Left cardiac atrium (tissue), 4 donors: Measurements from ENCODE around the gene SLC24A1. TPM values are rescaled to one million over a fixed set of nuclear protein-coding genes. Genes with fewer than 3 reads are reported as not detected.

Source experiments
- ATAC-seq, 2 donors: fragments of 200-7000 bp; cut with Tn5 transposase; one replicate each; pipeline ENCODE4 v1.9.1; 2020; ENCODE audit warnings: mild to moderate bottlenecking in 2 of 2, moderate library complexity in 2 of 2
- DNase-seq: peaks from one replicate; pipeline ENCODE4 v3.0.0-alpha.2; 2020
- intact Hi-C, 2 donors: fragments of 100-400 bp; cut with DNase I; formaldehyde crosslinking; loops; one replicate each; pipeline versions ENCODE4 v1.14.1 to v1.15.1; 2022 to 2023
- total RNA-seq, 2 donors: library from RNA; stranded (reverse); fragmentation: NEBNext Ultra II Directional; extraction: Animal tissue kit (Norgen Biotek cat#: 25700); gene quantifications; one replicate each; pipeline ENCODE4 v1.2.1, GENCODE V29; 2021
- donor health status: DM: no; HTN: yes; CAD: no.
- donor health status: DM: no; HTN: yes; CAD: no; lungs with severe emphysema.
- donor health status: DM: yes; HTN: yes; CAD: no.
- donor health status: Dilated cardiomyopathy.

SLC24A1 gene
- total RNA-seq, 2 donors from 2014 or later = 2.5 to 3.0 TPM

GRCh38 chr15:65645392-65645791 lies 23.7 kb downstream of the SLC24A1 start:
- intact Hi-C loops = no loop called here
- DNase-seq (no peak), ATAC-seq (no peak)

GRCh38 chr15:65646486-65646885 lies 24.7 kb downstream of the SLC24A1 start:
- ATAC-seq = no peak
- intact Hi-C loops = no loop called here
- DNase-seq = no peak

- ATAC-seq (no peak), DNase-seq (no peak)
- intact Hi-C loops = no loop called here
Measured at GRCh38 chr15:65650312-65651041, 28.7 kb downstream of the SLC24A1 start.

GRCh38 chr15:65651042-65651322 lies 29.2 kb downstream of the SLC24A1 start:
- no peak for ATAC-seq
- DNase-seq = no peak
- intact Hi-C loops = no loop called here

- intact Hi-C loops = no loop called here
- no peak for DNase-seq
- ATAC-seq = peak; percentile 51 to 63
Measured at GRCh38 chr15:65651831-65652749, 30.4 kb downstream of the SLC24A1 start.

- ATAC-seq = peak in 1 of 2 donors; percentile 53
- intact Hi-C loops = no loop called here
- no peak for DNase-seq
Measured at GRCh38 chr15:65653341-65653740, 31.6 kb downstream of the SLC24A1 start.

GRCh38 chr15:65653801-65654521 lies 32.2 kb downstream of the SLC24A1 start:
- intact Hi-C loops = no loop called here

GRCh38 chr15:65655026-65655425 lies 33.3 kb downstream of the SLC24A1 start:
- ATAC-seq = peak in 1 of 2 donors; percentile 40
- intact Hi-C loops = no loop called here
- DNase-seq = no peak

More at GRCh38 chr15:65653801-65654521, 32.2 kb downstream of the SLC24A1 start:
- DNase-seq = no peak
- no peak for ATAC-seq

- ATAC-seq = no peak
- intact Hi-C loops = no loop called here
- no peak for DNase-seq
Measured at GRCh38 chr15:65655457-65655856, 33.7 kb downstream of the SLC24A1 start.

- no peak for ATAC-seq
Measured at GRCh38 chr15:65659502-65660052, 37.8 kb downstream of the SLC24A1 start.

GRCh38 chr15:65660927-65661326 lies 39.2 kb downstream of the SLC24A1 start:
- no peak for ATAC-seq
- intact Hi-C loops = no loop called here
- no peak for DNase-seq

More at GRCh38 chr15:65659502-65660052, 37.8 kb downstream of the SLC24A1 start:
- intact Hi-C loops = no loop called here
- no peak for DNase-seq

GRCh38 chr15:65663521-65663920 lies 41.8 kb downstream of the SLC24A1 start:
- ATAC-seq (no peak), DNase-seq (no peak)
- intact Hi-C loops = no loop called here

GRCh38 chr15:65666257-65666656 lies 44.5 kb downstream of the SLC24A1 start:
- ATAC-seq = no peak
- intact Hi-C loops = no loop called here

GRCh38 chr15:65675551-65675950 lies 53.8 kb downstream of the SLC24A1 start:
- DNase-seq (no peak), ATAC-seq (no peak)
- intact Hi-C loops = loop anchor here in 1 of 2 donors (10.0 kb wide), 1 partner anchor 49 kb away; no protein-coding TSS in a partner anchor

More at GRCh38 chr15:65666257-65666656, 44.5 kb downstream of the SLC24A1 start:
- DNase-seq = no peak

GRCh38 chr15:65676123-65676522 lies 54.4 kb downstream of the SLC24A1 start:
- intact Hi-C loops = loop anchor here in 1 of 2 donors (10.0 kb wide), 1 partner anchor 49 kb away; no protein-coding TSS in a partner anchor
- DNase-seq (no peak), ATAC-seq (no peak)

GRCh38 chr15:65680544-65680943 lies 58.8 kb downstream of the SLC24A1 start:
- no peak for DNase-seq
- intact Hi-C loops = no loop called here
- ATAC-seq = no peak

- no peak for ATAC-seq
- intact Hi-C loops = no loop called here
- DNase-seq = no peak
Measured at GRCh38 chr15:65682404-65682911, 60.7 kb downstream of the SLC24A1 start.

GRCh38 chr15:65688462-65688861 lies 66.7 kb downstream of the SLC24A1 start:
- DNase-seq (no peak), ATAC-seq (no peak)
- intact Hi-C loops = no loop called here

GRCh38 chr15:65690173-65690572 lies 68.4 kb downstream of the SLC24A1 start:
- ATAC-seq = no peak
- intact Hi-C loops = no loop called here

More at GRCh38 chr15:65690173-65690572, 68.4 kb downstream of the SLC24A1 start:
- no peak for DNase-seq
